ENCODE results near the gene MS4A4E.
"Not testable (repeated sequence)": the region's sequence is repeated elsewhere in the genome, so short reads cannot be mapped to it uniquely, and the experiment has no call there.

MS4A4E gene

DNA sequence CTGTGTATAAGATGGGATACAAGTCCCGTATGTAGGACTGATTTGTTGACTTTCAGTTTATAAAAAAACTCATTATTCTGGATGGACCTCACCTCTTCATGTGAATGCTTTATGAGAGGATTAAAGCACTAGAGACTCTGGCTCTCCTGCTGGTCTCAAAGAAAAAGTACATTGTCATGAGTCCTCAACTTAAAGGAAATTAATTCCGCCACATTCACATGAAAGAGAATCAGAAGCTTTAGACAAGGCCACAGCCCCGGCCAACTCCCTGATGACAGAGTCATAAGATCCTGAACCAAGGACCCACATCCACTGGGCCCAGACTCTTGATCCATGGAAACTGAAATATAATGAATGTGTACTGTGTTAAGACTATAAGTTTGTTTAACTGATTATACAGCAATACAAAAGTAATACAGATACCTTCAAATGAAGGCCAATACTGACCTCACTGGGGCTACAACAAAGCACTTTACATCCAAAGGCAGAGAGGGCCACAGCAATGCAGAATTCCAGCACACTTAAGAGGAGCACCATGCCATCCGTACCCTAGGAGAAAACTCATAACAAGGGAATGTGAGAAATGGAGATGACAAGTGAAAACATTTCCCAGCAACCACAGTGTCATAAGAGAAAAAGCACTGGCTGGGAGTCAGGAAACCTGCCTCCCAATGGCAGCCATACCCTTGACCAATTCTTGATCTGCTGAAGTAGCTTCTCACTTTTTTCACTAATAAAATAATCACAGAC lies 34.6 kb downstream of the MS4A4E start:
- DNase-seq (ENCODE audit: extremely low read depth, low read depth), result no peak
- TF ChIP-seq, protein P1, sequence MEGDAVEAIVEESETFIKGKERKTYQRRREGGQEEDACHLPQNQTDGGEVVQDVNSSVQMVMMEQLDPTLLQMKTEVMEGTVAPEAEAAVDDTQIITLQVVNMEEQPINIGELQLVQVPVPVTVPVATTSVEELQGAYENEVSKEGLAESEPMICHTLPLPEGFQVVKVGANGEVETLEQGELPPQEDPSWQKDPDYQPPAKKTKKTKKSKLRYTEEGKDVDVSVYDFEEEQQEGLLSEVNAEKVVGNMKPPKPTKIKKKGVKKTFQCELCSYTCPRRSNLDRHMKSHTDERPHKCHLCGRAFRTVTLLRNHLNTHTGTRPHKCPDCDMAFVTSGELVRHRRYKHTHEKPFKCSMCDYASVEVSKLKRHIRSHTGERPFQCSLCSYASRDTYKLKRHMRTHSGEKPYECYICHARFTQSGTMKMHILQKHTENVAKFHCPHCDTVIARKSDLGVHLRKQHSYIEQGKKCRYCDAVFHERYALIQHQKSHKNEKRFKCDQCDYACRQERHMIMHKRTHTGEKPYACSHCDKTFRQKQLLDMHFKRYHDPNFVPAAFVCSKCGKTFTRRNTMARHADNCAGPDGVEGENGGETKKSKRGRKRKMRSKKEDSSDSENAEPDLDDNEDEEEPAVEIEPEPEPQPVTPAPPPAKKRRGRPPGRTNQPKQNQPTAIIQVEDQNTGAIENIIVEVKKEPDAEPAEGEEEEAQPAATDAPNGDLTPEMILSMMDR (IDR thresholded peaks at IDR 0.05; ENCODE audit: low read depth, low read length, missing control alignments), result no peak
- H3K4me3 ChIP-seq (replicated peaks; ENCODE audit: low read depth, low read length), result no peak overlapping the region

DNA sequence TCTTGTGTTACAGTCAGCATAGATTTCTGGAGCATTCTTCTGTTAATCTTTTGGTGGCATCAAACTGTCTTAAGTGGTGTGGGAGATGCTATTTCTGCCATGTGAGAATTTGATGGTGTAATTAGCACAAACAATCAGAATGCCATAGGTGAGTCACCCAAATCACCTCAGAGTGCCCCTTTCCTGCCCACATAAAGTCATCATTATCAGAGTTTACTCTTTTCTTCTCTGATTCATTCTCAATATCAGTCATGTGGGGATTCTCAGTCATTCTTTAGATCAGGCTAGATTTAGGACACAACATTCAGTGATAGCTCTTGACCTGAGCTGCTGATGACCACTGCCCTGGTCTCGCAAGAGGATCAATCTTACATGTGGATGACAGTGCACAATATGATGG lies 36.3 kb downstream of the MS4A4E start:
- no peak for DNase-seq (ENCODE audit: extremely low read depth, low read depth)
- no peak overlapping the region for H3K4me3 ChIP-seq (replicated peaks; ENCODE audit: low read depth, low read length)
- TF ChIP-seq, protein P1 (IDR thresholded peaks at IDR 0.05; ENCODE audit: low read depth, low read length, missing control alignments), result no peak

DNA sequence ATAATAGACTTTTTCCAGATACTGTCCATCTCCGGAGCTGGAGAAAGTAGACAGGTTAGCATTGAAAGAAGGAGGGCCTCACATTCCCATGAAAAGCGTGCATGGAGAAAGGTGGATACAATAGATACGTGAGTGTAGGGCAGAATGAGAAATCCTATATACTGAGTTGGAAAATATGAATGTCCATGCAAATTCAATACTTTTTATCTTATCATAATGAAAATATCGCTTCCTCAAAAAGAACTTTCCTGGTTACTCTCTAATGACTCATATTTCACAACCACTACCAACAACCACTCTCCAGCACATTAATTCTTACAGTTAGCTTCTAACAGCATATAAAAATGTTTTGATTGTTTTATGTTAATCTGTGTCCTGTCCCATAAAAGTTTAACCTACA lies 38.0 kb downstream of the MS4A4E start:
- DNase-seq (ENCODE audit: extremely low read depth, low read depth), result no peak
- TF ChIP-seq, protein P1 (IDR thresholded peaks at IDR 0.05; ENCODE audit: low read depth, low read length, missing control alignments), result no peak
- H3K4me3 ChIP-seq (replicated peaks; ENCODE audit: low read depth, low read length), result no peak overlapping the region

DNA sequence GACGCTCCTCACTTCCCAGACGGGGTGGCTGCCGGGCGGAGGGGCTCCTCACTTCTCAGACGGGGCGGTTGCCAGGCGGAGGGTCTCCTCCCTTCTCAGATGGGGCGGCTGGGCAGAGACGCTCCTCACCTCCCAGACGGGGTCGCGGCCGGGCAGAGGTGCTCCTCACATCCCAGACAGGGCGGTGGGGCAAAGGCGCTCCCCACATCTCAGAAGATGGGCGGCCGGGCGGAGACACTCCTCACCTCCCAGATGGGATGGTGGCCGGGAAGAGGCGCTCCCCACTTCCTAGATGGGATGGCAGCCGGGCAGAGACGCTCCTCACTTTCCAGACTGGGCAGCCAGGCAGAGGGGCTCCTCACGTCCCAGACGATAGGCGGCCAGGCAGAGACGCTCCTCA lies 41.6 kb downstream of the MS4A4E start:
- H3K4me3 ChIP-seq (replicated peaks; ENCODE audit: low read depth, low read length); DNase-seq (ENCODE audit: extremely low read depth, low read depth): not testable (repeated sequence)

DNA sequence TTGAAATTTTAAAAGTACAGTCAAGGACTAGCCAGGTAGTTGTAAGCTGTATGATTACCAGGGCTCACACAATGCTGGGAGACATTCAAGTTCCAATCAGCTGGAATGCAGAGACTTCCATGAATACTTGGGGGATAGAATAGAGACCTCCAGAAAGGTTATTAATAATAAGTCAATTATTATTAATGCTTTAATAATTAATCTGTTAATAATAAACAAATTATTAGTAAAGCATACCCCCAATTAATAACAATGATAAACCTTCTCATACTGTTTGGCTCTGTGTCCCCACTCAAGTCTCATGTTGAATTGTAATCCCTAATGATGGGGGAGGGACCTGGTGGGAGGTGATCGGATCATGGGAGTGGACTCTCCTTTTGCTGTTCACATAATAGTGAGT lies 45.5 kb downstream of the MS4A4E start:
- no peak for DNase-seq (ENCODE audit: extremely low read depth, low read depth)
- TF ChIP-seq, protein P1 (IDR thresholded peaks at IDR 0.05; ENCODE audit: low read depth, low read length, missing control alignments), result no peak
- no peak overlapping the region for H3K4me3 ChIP-seq (replicated peaks; ENCODE audit: low read depth, low read length)

DNA sequence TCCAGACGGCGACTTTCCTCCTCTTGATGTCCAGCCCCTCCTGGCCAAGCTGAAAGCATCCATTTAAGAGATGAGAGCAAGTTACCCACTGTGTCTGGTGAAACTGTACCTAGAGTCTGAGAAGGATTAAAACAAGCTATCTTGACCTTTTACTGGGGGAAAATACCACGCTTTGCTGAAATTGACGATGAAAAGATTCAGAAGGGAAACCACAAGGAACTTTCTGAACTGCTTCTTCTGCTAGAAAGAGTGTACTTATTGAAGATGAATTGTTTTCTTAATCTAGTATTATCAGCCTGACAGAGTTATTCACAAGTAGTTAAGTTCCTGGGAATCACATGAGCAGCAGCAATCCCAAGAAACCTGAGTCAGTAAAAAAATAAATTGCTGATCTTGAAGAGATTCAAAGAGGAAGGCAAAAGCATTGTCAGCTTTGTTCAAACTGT lies 47.0 kb downstream of the MS4A4E start:
- DNase-seq (ENCODE audit: extremely low read depth, low read depth), result no peak
- no peak overlapping the region for H3K4me3 ChIP-seq (replicated peaks; ENCODE audit: low read depth, low read length)
- TF ChIP-seq, protein P1 (IDR thresholded peaks at IDR 0.05; ENCODE audit: low read depth, low read length, missing control alignments), result no peak

DNA sequence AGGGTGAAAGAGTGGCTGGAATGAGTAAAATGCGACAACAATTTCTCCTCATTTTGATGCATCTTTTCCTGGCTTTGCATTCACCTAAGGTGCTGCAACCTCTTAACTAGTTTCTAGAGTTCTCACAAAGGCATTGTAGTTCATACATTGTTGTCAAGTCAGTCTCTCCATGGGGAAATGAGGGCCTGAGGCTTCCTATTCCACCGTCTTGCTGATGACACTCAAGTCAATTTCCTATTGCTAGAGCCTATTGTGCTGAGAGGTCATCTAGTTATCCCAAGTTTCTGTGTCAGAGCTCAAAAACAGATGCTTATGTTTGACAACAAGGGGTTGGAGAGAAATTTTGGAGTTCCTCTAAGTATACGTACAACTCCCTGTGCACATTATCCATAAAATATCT lies 48.4 kb downstream of the MS4A4E start:
- no peak for DNase-seq (ENCODE audit: extremely low read depth, low read depth)
- H3K4me3 ChIP-seq (replicated peaks; ENCODE audit: low read depth, low read length), result no peak overlapping the region
- TF ChIP-seq, protein P1 (IDR thresholded peaks at IDR 0.05; ENCODE audit: low read depth, low read length, missing control alignments), result no peak
